Gastrocnemius medialis (tissue), 4 donors: Measurements from ENCODE around the gene PARD3B. TPM values are rescaled to one million over a fixed set of nuclear protein-coding genes. Genes with fewer than 3 reads are reported as not detected.

Experiments
- ATAC-seq, 2 donors: fragments of 150-250 bp; one replicate each; pipeline ENCODE4 v1.9.1; 2016
- DNase-seq, 2 donors: peaks; one replicate each; pipeline ENCODE4 v3.0.0-alpha.2; 2019
- H3K27ac ChIP-seq, 4 donors: fragments of 200-600 bp; sonication (generic); 1 replicate in 1 of 4; 2 replicates in 3 of 4; pipeline ENCODE4 v1.5.1; 2016 to 2018; ENCODE audit warnings: mild to moderate bottlenecking in 2 of 4, moderate library complexity in 1 of 4
- H3K27me3 ChIP-seq, 3 donors: fragments of 200-600 bp; sonication (generic) in 2 of 3; 1 replicate in 1 of 3; 2 replicates in 2 of 3; pipeline versions ENCODE4 v1.5.1 to v1.6.0; 2016 to 2019; ENCODE audit warnings: mild to moderate bottlenecking in 1 of 3, moderate library complexity in 1 of 3
- H3K36me3 ChIP-seq, 2 donors: fragments of 200-600 bp; sonication (generic) in 1 of 2; one replicate each; pipeline ENCODE4 v1.5.1; 2017 to 2018
- H3K4me1 ChIP-seq, 2 donors: fragments of 200-600 bp; sonication (generic) in 1 of 2; one replicate each; pipeline ENCODE4 v1.5.1; 2016 to 2017; ENCODE audit warnings: mild to moderate bottlenecking in 2 of 2
- H3K4me3 ChIP-seq, 4 donors: fragments of 200-600 bp; sonication (generic) in 3 of 4; 1 replicate in 1 of 4; 2 replicates in 3 of 4; pipeline ENCODE4 v1.5.1; 2016 to 2019; ENCODE audit warnings: mild to moderate bottlenecking in 2 of 4
- H3K9me3 ChIP-seq, 3 donors: fragments of 200-600 bp; sonication (generic) in 2 of 3; 1 replicate in 1 of 3; 2 replicates in 2 of 3; pipeline ENCODE4 v1.5.1; 2016 to 2019
- POLR2A ChIP-seq, 2 donors: fragments of 450-650 bp; IDR thresholded peaks; one replicate each; pipeline ENCODE4 v1.6.1; 2017; ENCODE audit warnings: antibody characterized with exemption in 2 of 2, mild to moderate bottlenecking in 2 of 2, moderate library complexity in 2 of 2
- in situ Hi-C, 4 donors: fragments of 200-750 bp; cut with MboI; loops; one replicate each; pipeline versions ENCODE4 v1.15.0 to v1.8.0; 2017; ENCODE audit warnings: low sequenced_read_pairs in 4 of 4
- intact Hi-C: fragments of 100-400 bp; cut with DNase I; formaldehyde crosslinking; loops from one replicate; pipeline ENCODE4 v1.15.1; 2023; ENCODE audit warnings: low total_unique reads
- total RNA-seq, 4 donors: library from RNA; depleted of rRNA; stranded (reverse); fragments of >200 nt; gene quantifications; one replicate each; pipeline versions ENCODE4 v1.1.0 to v1.2.3, GENCODE V29; 2016
- TF ChIP-seq, protein P1 (sequence below), 5 experiments: fragments of 450-650 bp in 3 of 5; fragments of 200-600 bp in 2 of 5; sonication (generic) in 2 of 5; IDR thresholded peaks in 4 of 5; conservative IDR thresholded peaks in 1 of 5; 1 replicate in 4 of 5; 2 replicates in 1 of 5; pipeline ENCODE4 v1.5.1; 2016 to 2019; ENCODE audit warnings: antibody characterized with exemption in 5 of 5, mild to moderate bottlenecking in 3 of 5, moderate library complexity in 3 of 5

The PARD3B gene
- total RNA-seq, 4 donors from 2014 or later: 2.2 to 15.5 (median 4.6) TPM

GRCh38 chr2:205654878-205655605, 1109.8 kb downstream of the PARD3B start:
- H3K4me1 ChIP-seq: no peaks in the 10 kb centered on the region
- DNase-seq (no peak), ATAC-seq (no peak)
- TF ChIP-seq POLR2A (IDR thresholded peaks at IDR 0.05): no peak
- TF ChIP-seq, protein P1, sequence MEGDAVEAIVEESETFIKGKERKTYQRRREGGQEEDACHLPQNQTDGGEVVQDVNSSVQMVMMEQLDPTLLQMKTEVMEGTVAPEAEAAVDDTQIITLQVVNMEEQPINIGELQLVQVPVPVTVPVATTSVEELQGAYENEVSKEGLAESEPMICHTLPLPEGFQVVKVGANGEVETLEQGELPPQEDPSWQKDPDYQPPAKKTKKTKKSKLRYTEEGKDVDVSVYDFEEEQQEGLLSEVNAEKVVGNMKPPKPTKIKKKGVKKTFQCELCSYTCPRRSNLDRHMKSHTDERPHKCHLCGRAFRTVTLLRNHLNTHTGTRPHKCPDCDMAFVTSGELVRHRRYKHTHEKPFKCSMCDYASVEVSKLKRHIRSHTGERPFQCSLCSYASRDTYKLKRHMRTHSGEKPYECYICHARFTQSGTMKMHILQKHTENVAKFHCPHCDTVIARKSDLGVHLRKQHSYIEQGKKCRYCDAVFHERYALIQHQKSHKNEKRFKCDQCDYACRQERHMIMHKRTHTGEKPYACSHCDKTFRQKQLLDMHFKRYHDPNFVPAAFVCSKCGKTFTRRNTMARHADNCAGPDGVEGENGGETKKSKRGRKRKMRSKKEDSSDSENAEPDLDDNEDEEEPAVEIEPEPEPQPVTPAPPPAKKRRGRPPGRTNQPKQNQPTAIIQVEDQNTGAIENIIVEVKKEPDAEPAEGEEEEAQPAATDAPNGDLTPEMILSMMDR (IDR thresholded peaks at IDR 0.05 in 4 of 5, conservative IDR thresholded peaks at IDR 0.05 in 1 of 5): no peak
- peaks cover 0 to 2% (median 0%) of the 10 kb centered on the region in 3 donors for H3K27me3 ChIP-seq
- no peak overlapping the region for H3K4me3 ChIP-seq
- intact Hi-C loops: no loop called here
- no peaks in the 10 kb centered on the region for H3K36me3 ChIP-seq
- in situ Hi-C loops: no loop called here
- no peaks in the 10 kb centered on the region for H3K9me3 ChIP-seq
- H3K27ac ChIP-seq: no peak overlapping the region

DNA sequence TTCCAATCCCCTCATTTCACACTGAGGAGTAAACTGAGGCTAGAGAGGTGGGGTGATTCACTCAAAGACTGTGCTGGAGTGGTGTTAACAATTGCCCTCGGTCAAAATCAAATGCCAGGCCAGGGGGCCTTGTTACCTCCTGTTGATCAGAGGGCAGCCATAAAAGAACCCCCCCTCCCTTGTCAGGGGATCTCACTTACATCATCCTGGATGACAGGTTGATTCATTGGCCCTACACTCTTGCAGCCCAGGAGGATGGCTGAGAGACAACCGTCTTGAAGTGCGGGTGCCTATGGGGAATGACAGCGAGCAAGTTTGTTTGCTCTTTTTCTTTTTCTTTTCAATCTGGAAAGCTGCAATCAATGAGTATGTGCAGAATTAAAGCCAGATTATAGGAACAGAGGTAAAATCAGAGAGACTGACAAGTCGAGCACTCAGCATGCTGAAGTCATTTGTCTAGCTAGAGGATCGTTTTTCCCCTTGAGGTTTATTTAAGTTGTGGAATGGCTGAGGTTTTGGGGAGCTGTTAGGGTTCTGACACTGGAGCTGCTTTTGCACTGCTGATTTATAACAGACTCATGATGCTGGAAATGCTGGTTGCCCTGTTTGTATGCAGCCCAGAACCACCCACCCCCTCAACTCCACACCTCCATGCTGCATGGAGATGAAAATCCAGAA, 1110.6 kb downstream of the PARD3B start:
- no peaks in the 10 kb centered on the region for H3K36me3 ChIP-seq
- H3K4me1 ChIP-seq: no peaks in the 10 kb centered on the region
- in situ Hi-C loops (no loop called here), intact Hi-C loops (no loop called here)
- H3K9me3 ChIP-seq: no peaks in the 10 kb centered on the region
- DNase-seq (no peak), ATAC-seq (no peak)
- no peak overlapping the region for H3K27ac ChIP-seq
- peaks cover 0 to 2% (median 0%) of the 10 kb centered on the region in 3 donors for H3K27me3 ChIP-seq
- no peak overlapping the region for H3K4me3 ChIP-seq
- TF ChIP-seq POLR2A (IDR thresholded peaks at IDR 0.05): no peak
- TF ChIP-seq, protein P1 (IDR thresholded peaks at IDR 0.05 in 4 of 5, conservative IDR thresholded peaks at IDR 0.05 in 1 of 5): no peak

DNA sequence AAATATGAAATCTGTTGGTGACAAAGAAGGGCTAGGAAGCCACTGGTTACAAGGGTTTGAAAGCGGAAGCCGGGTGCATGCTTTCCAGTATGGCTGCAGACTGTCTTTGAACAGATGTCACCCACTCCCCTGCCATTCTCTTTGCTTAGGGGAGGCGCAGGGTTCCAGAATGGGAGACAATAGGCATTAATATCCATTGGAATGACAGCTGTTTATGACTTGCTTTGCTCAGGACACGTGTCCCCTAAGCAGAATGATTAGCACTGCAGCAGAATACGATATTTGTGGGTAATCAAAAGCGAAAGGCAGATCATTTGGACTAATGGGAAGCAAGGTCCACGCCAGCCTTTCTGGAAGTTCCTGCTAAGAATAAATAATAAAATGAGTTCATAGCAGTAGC, 1111.2 kb downstream of the PARD3B start:
- H3K4me3 ChIP-seq: no peak overlapping the region
- ATAC-seq (no peak), DNase-seq (no peak)
- in situ Hi-C loops: no loop called here
- no peaks in the 10 kb centered on the region for H3K9me3 ChIP-seq
- TF ChIP-seq, protein P1 (IDR thresholded peaks at IDR 0.05 in 4 of 5, conservative IDR thresholded peaks at IDR 0.05 in 1 of 5): no peak
- no peak for TF ChIP-seq POLR2A (IDR thresholded peaks at IDR 0.05)
- H3K36me3 ChIP-seq: no peaks in the 10 kb centered on the region
- no peaks in the 10 kb centered on the region for H3K4me1 ChIP-seq
- peaks cover 0 to 2% (median 0%) of the 10 kb centered on the region in 3 donors for H3K27me3 ChIP-seq
- intact Hi-C loops: no loop called here
- H3K27ac ChIP-seq: no peak overlapping the region

DNA sequence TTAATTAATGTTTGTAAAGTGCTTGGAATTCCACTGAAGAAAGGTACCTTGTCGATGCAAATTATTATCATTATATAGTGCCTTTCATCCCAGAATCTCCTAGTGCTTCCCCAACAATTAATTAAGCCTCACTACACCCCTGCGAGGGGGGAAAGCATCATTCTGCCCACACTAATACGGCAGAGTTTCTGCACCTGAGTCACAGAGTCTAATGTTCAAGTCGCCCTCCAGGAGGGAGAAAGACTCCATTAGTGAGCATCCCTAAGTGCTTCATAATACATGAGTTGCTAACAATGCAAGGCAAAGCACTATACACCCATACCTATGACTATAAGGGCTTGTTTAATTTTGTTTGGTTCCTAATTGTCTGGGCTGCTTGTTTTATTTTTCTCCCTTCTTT, 1111.7 kb downstream of the PARD3B start:
- H3K27ac ChIP-seq: no peak overlapping the region
- in situ Hi-C loops (no loop called here), intact Hi-C loops (no loop called here)
- H3K4me1 ChIP-seq: no peaks in the 10 kb centered on the region
- DNase-seq (no peak), ATAC-seq (no peak)
- H3K4me3 ChIP-seq: no peak overlapping the region
- H3K9me3 ChIP-seq: no peaks in the 10 kb centered on the region
- peaks cover 0 to 2% (median 0%) of the 10 kb centered on the region in 3 donors for H3K27me3 ChIP-seq
- TF ChIP-seq POLR2A (IDR thresholded peaks at IDR 0.05): no peak
- TF ChIP-seq, protein P1 (IDR thresholded peaks at IDR 0.05 in 4 of 5, conservative IDR thresholded peaks at IDR 0.05 in 1 of 5): no peak
- no peaks in the 10 kb centered on the region for H3K36me3 ChIP-seq
